MCF 10A (cell line): Measurements from ENCODE around the gene TEX261. TPM values are rescaled to one million over a fixed set of nuclear protein-coding genes. Genes with fewer than 3 reads are reported as not detected.

Experiments
- BruUV-seq: library from RNA; stranded (reverse); fragments of 400-500 nt; replicated peaks from 2 replicates; lab custom pipeline; 2021; lab: Mats Ljungman, UMichigan
- CTCF ChIA-PET: fragments of 300-600 bp; sonication (Branson Sonifier 250); formaldehyde crosslinking; extraction: SDS; loops from one replicate; lab custom pipeline; 2021; ENCODE audit warnings: antibody characterized with exemption, inconsistent platforms; lab: Yijun Ruan, JAX
- POLR2A ChIA-PET: fragments of 300-600, 350-650 bp; sonication (Branson Sonifier 250); formaldehyde crosslinking; extraction: SDS; loops from one replicate; lab custom pipeline; 2020; ENCODE audit warnings: antibody characterized with exemption, inconsistent platforms; lab: Yijun Ruan, JAX
- DNase-seq: peaks from one replicate; pipeline ENCODE4 v3.0.0-alpha.2; 2018; ENCODE audit not compliant: unreplicated experiment
- H3K27ac Mint-ChIP-seq: one replicate; pipeline ENCODE4 v1.8.0; 2022; ENCODE audit warnings: mild to moderate bottlenecking, low read depth, mixed read lengths; ENCODE audit not compliant: unreplicated experiment
- H3K27me3 Mint-ChIP-seq: one replicate; pipeline ENCODE4 v1.8.0; 2022; ENCODE audit warnings: mixed read lengths; ENCODE audit not compliant: insufficient read depth, unreplicated experiment
- H3K36me3 Mint-ChIP-seq: one replicate; pipeline ENCODE4 v1.8.0; 2022; ENCODE audit warnings: mild to moderate bottlenecking, moderate library complexity, mixed read lengths; ENCODE audit not compliant: insufficient read depth, unreplicated experiment
- H3K4me1 Mint-ChIP-seq: one replicate; pipeline ENCODE4 v1.8.0; 2022; ENCODE audit warnings: mixed read lengths; ENCODE audit not compliant: insufficient read depth, unreplicated experiment
- H3K4me3 Mint-ChIP-seq: one replicate; pipeline ENCODE4 v1.8.0; 2022; ENCODE audit warnings: mild to moderate bottlenecking, moderate library complexity, mixed read lengths; ENCODE audit not compliant: unreplicated experiment
- H3K9me3 Mint-ChIP-seq: one replicate; pipeline ENCODE4 v1.8.0; 2022; ENCODE audit warnings: mixed read lengths; ENCODE audit not compliant: unreplicated experiment
- intact Hi-C: fragments of 100-400 bp; cut with micrococcal nuclease; formaldehyde crosslinking; loops from 2 replicates; pipeline ENCODE4 v1.14.1; 2022
- total RNA-seq: library from RNA; stranded (reverse); gene quantifications from 2 replicates; pipeline ENCODE4 v1.2.3, GENCODE V29; 2022
- TF ChIP-seq, protein P1 (sequence below): fragments of 200-600 bp; IDR thresholded peaks from one replicate; pipeline ENCODE4 v1.8.0; 2022; ENCODE audit warnings: antibody characterized with exemption, mild to moderate bottlenecking; ENCODE audit not compliant: unreplicated experiment

TEX261 gene
- total RNA-seq, 1 experiment from 2014 or later, result 63.2 TPM

DNA sequence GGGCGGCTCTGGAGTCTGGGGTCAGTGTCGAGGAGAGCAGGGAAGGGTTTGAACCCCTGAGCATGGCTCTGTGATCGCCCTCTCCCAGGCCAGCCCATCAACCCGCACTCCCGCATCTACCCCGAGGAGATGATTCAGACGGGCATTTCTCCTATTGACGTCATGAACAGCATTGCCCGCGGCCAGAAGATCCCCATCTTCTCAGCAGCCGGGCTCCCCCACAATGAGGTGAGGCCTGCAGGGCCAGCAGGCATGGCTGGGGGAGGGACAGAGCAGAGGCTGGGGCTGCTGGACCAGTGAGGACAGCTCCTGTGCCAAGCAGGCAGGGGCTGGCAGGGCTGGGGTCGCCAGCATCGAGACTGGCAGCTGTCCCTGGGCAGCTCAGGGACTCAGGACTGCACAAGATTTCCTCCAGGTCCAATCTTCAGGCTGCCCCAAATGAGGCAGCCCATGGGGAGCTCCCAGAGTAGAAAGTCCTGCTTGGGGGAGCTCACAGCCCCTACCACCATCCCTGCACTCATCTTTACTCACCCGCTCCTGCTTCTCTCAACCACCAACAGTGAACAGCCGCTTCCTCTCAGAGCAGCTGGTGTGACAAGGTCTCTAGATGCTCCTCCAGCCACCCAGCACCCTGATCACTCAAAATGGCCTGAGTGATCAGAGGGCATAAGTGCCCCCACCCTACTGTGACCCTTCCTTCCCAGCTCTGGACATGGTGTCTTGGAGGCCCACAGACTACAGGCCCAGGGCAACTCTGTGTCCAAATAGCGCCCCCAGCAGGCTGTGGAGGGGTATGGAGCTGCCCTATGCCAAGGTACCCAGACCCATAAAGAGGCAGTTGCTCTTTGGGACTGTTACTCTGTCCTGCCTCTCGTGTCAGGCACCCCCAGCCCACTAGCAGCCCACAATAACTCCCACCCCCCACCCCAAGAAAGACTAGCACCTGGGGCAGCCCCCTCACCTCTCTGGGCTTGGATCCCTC, 34.5 kb downstream of the TEX261 start:
- CTCF ChIA-PET, result interaction anchor here (0.5 to 1.5 kb wide), 9 partner anchors 10 to 270 kb away, joined by 3 to 6 read pairs (median 4); no protein-coding TSS in a partner anchor
- H3K27me3 Mint-ChIP-seq, result peaks cover 53% of the 10 kb centered on the region

DNA sequence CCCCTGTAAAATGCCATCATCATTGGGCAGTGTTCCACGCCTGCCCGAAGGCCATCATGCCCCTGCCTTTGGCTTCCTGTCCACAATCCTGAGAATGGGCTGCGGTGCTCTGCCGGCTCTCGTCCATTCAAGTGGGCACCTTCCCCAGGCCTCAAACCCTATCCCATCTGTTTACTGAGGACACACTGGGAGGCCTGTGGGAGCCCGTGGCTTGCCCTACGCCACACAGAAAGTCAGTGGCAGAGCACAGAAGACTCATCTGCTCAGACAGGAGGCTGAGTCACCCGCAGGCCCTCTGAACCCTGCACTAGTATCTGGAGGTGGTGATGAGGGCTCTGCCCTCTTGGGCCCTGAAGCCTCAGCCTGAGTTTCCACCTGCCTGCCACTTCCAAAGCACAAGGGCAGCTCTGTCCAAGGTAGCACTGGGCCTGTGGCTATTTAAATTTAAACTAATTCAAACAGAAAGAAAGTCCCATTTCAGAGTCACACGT, 35.4 kb downstream of the TEX261 start:
- POLR2A ChIA-PET, result no interaction called here
- CTCF ChIA-PET, result interaction anchor here (0.6 to 1.3 kb wide), 4 partner anchors 11 to 270 kb away, joined by 3 to 4 read pairs (median 3); no protein-coding TSS in a partner anchor
- no TSS peak for BruUV-seq
- no peaks in the 10 kb centered on the region for H3K9me3 Mint-ChIP-seq
- DNase-seq, result no peak
- H3K36me3 Mint-ChIP-seq, result no peaks in the 10 kb centered on the region
- intact Hi-C loops, result no loop called here
- TF ChIP-seq, protein P1, sequence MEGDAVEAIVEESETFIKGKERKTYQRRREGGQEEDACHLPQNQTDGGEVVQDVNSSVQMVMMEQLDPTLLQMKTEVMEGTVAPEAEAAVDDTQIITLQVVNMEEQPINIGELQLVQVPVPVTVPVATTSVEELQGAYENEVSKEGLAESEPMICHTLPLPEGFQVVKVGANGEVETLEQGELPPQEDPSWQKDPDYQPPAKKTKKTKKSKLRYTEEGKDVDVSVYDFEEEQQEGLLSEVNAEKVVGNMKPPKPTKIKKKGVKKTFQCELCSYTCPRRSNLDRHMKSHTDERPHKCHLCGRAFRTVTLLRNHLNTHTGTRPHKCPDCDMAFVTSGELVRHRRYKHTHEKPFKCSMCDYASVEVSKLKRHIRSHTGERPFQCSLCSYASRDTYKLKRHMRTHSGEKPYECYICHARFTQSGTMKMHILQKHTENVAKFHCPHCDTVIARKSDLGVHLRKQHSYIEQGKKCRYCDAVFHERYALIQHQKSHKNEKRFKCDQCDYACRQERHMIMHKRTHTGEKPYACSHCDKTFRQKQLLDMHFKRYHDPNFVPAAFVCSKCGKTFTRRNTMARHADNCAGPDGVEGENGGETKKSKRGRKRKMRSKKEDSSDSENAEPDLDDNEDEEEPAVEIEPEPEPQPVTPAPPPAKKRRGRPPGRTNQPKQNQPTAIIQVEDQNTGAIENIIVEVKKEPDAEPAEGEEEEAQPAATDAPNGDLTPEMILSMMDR, result no peak
- no peaks in the 10 kb centered on the region for H3K4me1 Mint-ChIP-seq
- peaks cover 53% of the 10 kb centered on the region for H3K27me3 Mint-ChIP-seq
- H3K27ac Mint-ChIP-seq, result no peak overlapping the region
- H3K4me3 Mint-ChIP-seq, result no peak overlapping the region

More for the DNA sequence above, 34.5 kb downstream of the TEX261 start:
- Mint-ChIP-seq H3K27ac (no peak overlapping the region), H3K36me3 (no peaks in the 10 kb centered on the region), H3K4me1 (no peaks in the 10 kb centered on the region), H3K9me3 (no peaks in the 10 kb centered on the region), H3K4me3 (no peak overlapping the region)
- intact Hi-C loops, result no loop called here
- POLR2A ChIA-PET, result interaction anchor here (0.5 kb wide), 1 partner anchor 836 kb away, joined by 3 read pairs; no protein-coding TSS in a partner anchor
- TF ChIP-seq, protein P1, result peak; percentile 16
- BruUV-seq, result no TSS peak
- DNase-seq, result no peak

DNA sequence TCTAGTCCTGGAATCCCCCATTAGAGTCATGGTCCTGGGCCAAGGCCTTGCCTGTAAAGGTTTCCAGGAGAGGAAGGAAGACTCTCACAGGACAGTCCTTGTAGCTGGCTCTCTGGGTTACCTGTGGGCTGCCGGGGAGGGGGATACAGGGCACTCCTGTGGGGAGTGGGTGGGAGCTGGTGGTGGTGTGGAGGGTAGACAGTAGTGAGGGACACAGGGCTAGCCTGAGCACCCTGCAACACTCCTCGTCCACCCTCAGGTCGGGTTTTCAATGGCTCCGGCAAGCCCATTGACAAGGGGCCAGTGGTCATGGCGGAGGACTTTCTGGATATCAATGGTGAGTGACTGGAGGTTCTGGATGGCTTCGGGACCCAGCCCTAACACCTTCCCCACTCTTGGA, 35.9 kb downstream of the TEX261 start:
- ChIA-PET CTCF (interaction anchor here (1.1 kb wide), 1 partner anchor 88 kb away, joined by 3 read pairs; no protein-coding TSS in a partner anchor), POLR2A (no interaction called here)
- H3K9me3 Mint-ChIP-seq, result no peaks in the 10 kb centered on the region
- no peak overlapping the region for H3K4me3 Mint-ChIP-seq
- H3K27me3 Mint-ChIP-seq, result peaks cover 56% of the 10 kb centered on the region
- no peak for DNase-seq
- no peaks in the 10 kb centered on the region for H3K4me1 Mint-ChIP-seq
- intact Hi-C loops, result no loop called here
- no TSS peak for BruUV-seq
- H3K36me3 Mint-ChIP-seq, result no peaks in the 10 kb centered on the region
- TF ChIP-seq, protein P1, result no peak
- no peak overlapping the region for H3K27ac Mint-ChIP-seq

DNA sequence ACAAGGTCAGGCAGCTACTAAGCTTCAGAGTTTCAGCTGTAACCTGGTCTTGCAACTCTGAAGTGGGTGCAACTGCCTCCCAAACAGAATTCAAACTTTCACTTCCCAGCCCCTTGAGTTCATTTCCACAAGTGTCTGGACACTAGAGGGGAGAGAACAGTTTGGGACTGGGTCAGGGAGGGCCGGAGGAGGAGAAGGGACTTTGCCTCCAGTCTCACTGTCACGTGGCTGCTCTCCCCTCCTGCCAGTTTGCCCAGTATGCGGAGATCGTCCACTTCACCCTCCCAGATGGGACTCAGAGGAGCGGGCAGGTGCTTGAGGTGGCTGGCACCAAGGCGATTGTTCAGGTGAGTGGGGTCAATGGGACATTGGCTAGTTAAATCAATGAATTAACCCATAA, 36.9 kb downstream of the TEX261 start:
- H3K27me3 Mint-ChIP-seq, result peaks cover 56% of the 10 kb centered on the region
- H3K36me3 Mint-ChIP-seq, result no peaks in the 10 kb centered on the region
- no peak overlapping the region for H3K4me3 Mint-ChIP-seq
- TF ChIP-seq, protein P1, result no peak
- no peak for DNase-seq
- BruUV-seq, result no TSS peak
- H3K9me3 Mint-ChIP-seq, result no peaks in the 10 kb centered on the region
- POLR2A ChIA-PET, result no interaction called here
- intact Hi-C loops, result no loop called here
- CTCF ChIA-PET, result interaction anchor here (1.1 kb wide), 1 partner anchor 10 kb away, joined by 3 read pairs; no protein-coding TSS in a partner anchor
- H3K27ac Mint-ChIP-seq, result no peak overlapping the region
- H3K4me1 Mint-ChIP-seq, result no peaks in the 10 kb centered on the region
